AG10803 (cell line): ENCODE data around the gene ALPL.
"Not testable (repeated sequence)": the region's sequence is repeated elsewhere in the genome, so short reads cannot be mapped to it uniquely, and the experiment has no call there.

Source experiments
- DNase-seq: peaks from one replicate; pipeline ENCODE4 v3.0.0; 2010; ENCODE audit warnings: low read depth
- H3K4me3 ChIP-seq: 2 replicates; pipeline ENCODE4 v1.5.1; 2011; ENCODE audit warnings: mild to moderate bottlenecking, low read length, control low read depth
- CTCF ChIP-seq: conservative IDR thresholded peaks from 2 replicates; pipeline ENCODE4 v1.5.1; 2011; ENCODE audit warnings: mild to moderate bottlenecking, low read length, control low read depth, inconsistent platforms

The ALPL gene

GRCh38 chr1:21509351-21510112 is at the start of gene ALPL:
Gene ALPL (plus strand): TSS chr1:21509423. CDS start chr1:21554082, 44,659 bp downstream.
- no peak for TF ChIP-seq CTCF
- no peak for DNase-seq
- 0 out of 2 replicates have a peak within 1 kb of the TSS, but pooled peaks have one; percentile 17 for H3K4me3 ChIP-seq

- H3K4me3 ChIP-seq, DNase-seq: not testable (repeated sequence)
Measured at GRCh38 chr1:21465127-21465526, 44.1 kb upstream of the ALPL start.

- not testable (repeated sequence) for DNase-seq, H3K4me3 ChIP-seq
Measured at GRCh38 chr1:21467946-21468345, 41.3 kb upstream of the ALPL start.

- TF ChIP-seq CTCF = peak; percentile 47
- DNase-seq = peak; percentile 27
Measured at GRCh38 chr1:21468599-21468998, 40.6 kb upstream of the ALPL start.

GRCh38 chr1:21469581-21469980 is 39.6 kb upstream of the ALPL start:
- H3K4me3 ChIP-seq = no peak overlapping the region
- DNase-seq = no peak
- TF ChIP-seq CTCF = no peak

More at GRCh38 chr1:21468599-21468998, 40.6 kb upstream of the ALPL start:
- H3K4me3 ChIP-seq = no peak overlapping the region

- TF ChIP-seq CTCF = no peak
- H3K4me3 ChIP-seq = no peak overlapping the region
- no peak for DNase-seq
Measured at GRCh38 chr1:21472861-21473260, 36.4 kb upstream of the ALPL start.

- no peak for DNase-seq
- H3K4me3 ChIP-seq = no peak overlapping the region
- TF ChIP-seq CTCF = no peak
Measured at GRCh38 chr1:21478356-21478755, 30.9 kb upstream of the ALPL start.

- not testable (repeated sequence) for H3K4me3 ChIP-seq, DNase-seq
Measured at GRCh38 chr1:21483881-21484280, 25.3 kb upstream of the ALPL start.

- H3K4me3 ChIP-seq = no peak overlapping the region
- no peak for TF ChIP-seq CTCF
- no peak for DNase-seq
Measured at GRCh38 chr1:21489146-21489545, 20.1 kb upstream of the ALPL start.
